Heart left ventricle (tissue), 13 donors: Measurements from ENCODE around the gene FMO2.

Experiments used
- CTCF ChIP-seq, 12 donors: fragments of 200-600 bp; sonication (generic) in 4 of 12; IDR thresholded peaks; one replicate each; pipeline versions ENCODE4 v1.5.0 to v1.8.0; 2018 to 2022; ENCODE audit warnings: antibody characterized with exemption in 12 of 12, mild to moderate bottlenecking in 5 of 12
- POLR2A ChIP-seq, 2 donors: fragments of 450-650 bp; IDR thresholded peaks; one replicate each; pipeline ENCODE4 v1.6.1; 2017; ENCODE audit warnings: antibody characterized with exemption in 2 of 2, mild to moderate bottlenecking in 2 of 2, moderate library complexity in 2 of 2
- donor health status: ischemic (EF 13 %, LVEDD 7.1; RV severe dilation, severe dysfunction).
- donor health status: DM: no; HTN: yes; CAD: no.
- donor health status: DM: no; HTN: no; CAD: no.
- donor health status: ischemic (EF 25% LVEDD 6.9; RV normal size, moderate dysfunction).
- donor health status: ischemic (EF 25% LVEDD 5.7; RV mildly dilated, moderate dysfunction).
- donor health status: ischemic (EF 35%, LVEDD 5.7; RV mildly dilated, moderate dysfunction).
- donor health status: nonischemic (EF 11% LVEDD 7.7; RV severe dilation, severe dysfunction).
- donor health status: DM: yes; HTN: yes; CAD: no.
- donor health status: PGD.
- donor health status: ischemic (EF 29% LVEDD 5.4; RV normal size, mild dysfunction).
- donor health status: nonischemic (EF 23%, LVEDD 6.1; RV moderate dilation, normal function).

- TF ChIP-seq CTCF (IDR thresholded peaks at IDR 0.05) (peak in 2 of 12 donors; percentile 9 to 11), POLR2A (IDR thresholded peaks at IDR 0.05) (no peak)
Observed at GRCh38 chr1:171174560-171175294, 10.4 kb upstream of the FMO2 start.
